Nucleus accumbens (tissue), 56 donors: Measurements from ENCODE around the gene ALG5.
A peak's percentile ranks its signal among the peaks of the same experiment; 100 is the strongest.

Experiments used
- DNase-seq, 56 donors: peaks; one replicate each; lab custom pipeline; 2025; lab: John Stamatoyannopoulos, UW

ALG5 gene

GRCh38 chr13:36999054-36999714 is at the start of gene ALG5:
TSS of gene ALG5 (minus strand) at chr13:36999340. CDS start at chr13:36999300, 40 bp downstream.
- peak; percentile 34 to 95 (median 86) for DNase-seq

GRCh38 chr13:37047846-37048245 is 48.7 kb upstream of the ALG5 start:
- no peak for DNase-seq

GRCh38 chr13:37047032-37047431 is 47.9 kb upstream of the ALG5 start:
- no peak for DNase-seq

GRCh38 chr13:37046062-37046461 is 46.9 kb upstream of the ALG5 start:
- DNase-seq, result no peak

GRCh38 chr13:37040789-37041188 is 41.6 kb upstream of the ALG5 start:
- no peak for DNase-seq

GRCh38 chr13:37039896-37040295 is 40.8 kb upstream of the ALG5 start:
- DNase-seq, result no peak

- DNase-seq, result no peak
Observed at GRCh38 chr13:37037241-37037640, 38.1 kb upstream of the ALG5 start.

GRCh38 chr13:37029617-37030016 is 30.5 kb upstream of the ALG5 start:
- no peak for DNase-seq

GRCh38 chr13:37027639-37028038 is 28.5 kb upstream of the ALG5 start:
- DNase-seq, result no peak

- DNase-seq, result no peak
Observed at GRCh38 chr13:37026771-37027170, 27.6 kb upstream of the ALG5 start.

- DNase-seq, result no peak
Observed at GRCh38 chr13:37023871-37024270, 24.7 kb upstream of the ALG5 start.

- DNase-seq, result no peak
Observed at GRCh38 chr13:37014609-37015008, 15.5 kb upstream of the ALG5 start.

GRCh38 chr13:37011788-37012187 is 12.6 kb upstream of the ALG5 start:
- no peak for DNase-seq

GRCh38 chr13:37011002-37011401 is 11.9 kb upstream of the ALG5 start:
- DNase-seq, result no peak

GRCh38 chr13:37010424-37010823 is 11.3 kb upstream of the ALG5 start:
- DNase-seq, result no peak

GRCh38 chr13:37009692-37010091 is 10.6 kb upstream of the ALG5 start:
- DNase-seq, result no peak

GRCh38 chr13:37001921-37002250 is 2.7 kb upstream of the ALG5 start:
- no peak for DNase-seq

- peak in 31 of 56 donors; percentile 5 to 58 (median 28) for DNase-seq
Observed at GRCh38 chr13:36998624-36999041, 507 bp downstream of the ALG5 start.

- DNase-seq, result no peak
Observed at GRCh38 chr13:36997716-36998427, 1.3 kb downstream of the ALG5 start.

- DNase-seq, result no peak
Observed at GRCh38 chr13:36992362-36992761, 6.8 kb downstream of the ALG5 start.

- DNase-seq, result no peak
Observed at GRCh38 chr13:36986462-36987240, 12.5 kb downstream of the ALG5 start.
